GDM1 (cell line): ENCODE data around the gene RBFA.

Source experiments
- DNase-seq: peaks from one replicate; lab custom pipeline; 2025; lab: John Stamatoyannopoulos, UW

The RBFA gene

GRCh38 chr18:80074697-80075096, 40.5 kb downstream of the RBFA start:
- no peak for DNase-seq

- DNase-seq = no peak
Observed at GRCh38 chr18:80075940-80076339, 41.7 kb downstream of the RBFA start.

GRCh38 chr18:80076379-80076778, 42.1 kb downstream of the RBFA start:
- DNase-seq = no peak

GRCh38 chr18:80077873-80078272, 43.6 kb downstream of the RBFA start:
- DNase-seq = no peak
